Stromal cell of bone marrow (primary cell): Measurements from ENCODE around the gene SLC40A1.

ENCODE experiments used
- DNase-seq: peaks from one replicate; pipeline ENCODE4 v3.0.0-alpha.2; 2012; ENCODE audit warnings: low read depth

The SLC40A1 gene

GRCh38 chr2:189601043-189601442, 20.5 kb upstream of the SLC40A1 start:
- DNase-seq: no peak

GRCh38 chr2:189599245-189599644, 18.7 kb upstream of the SLC40A1 start:
- no peak for DNase-seq

GRCh38 chr2:189595417-189595816, 14.8 kb upstream of the SLC40A1 start:
- no peak for DNase-seq

GRCh38 chr2:189594305-189594704, 13.7 kb upstream of the SLC40A1 start:
- DNase-seq: no peak

- no peak for DNase-seq
Measured at GRCh38 chr2:189593115-189593514, 12.5 kb upstream of the SLC40A1 start.

GRCh38 chr2:189592353-189592984, 11.9 kb upstream of the SLC40A1 start:
- DNase-seq: no peak

GRCh38 chr2:189587780-189588179, 7.2 kb upstream of the SLC40A1 start:
- DNase-seq: no peak

GRCh38 chr2:189585226-189585756, 4.7 kb upstream of the SLC40A1 start:
- DNase-seq: no peak

- no peak for DNase-seq
Measured at GRCh38 chr2:189584686-189585085, 4.1 kb upstream of the SLC40A1 start.

- DNase-seq: no peak
Measured at GRCh38 chr2:189583227-189584198, 2.9 kb upstream of the SLC40A1 start.

GRCh38 chr2:189582809-189583192, 2.2 kb upstream of the SLC40A1 start:
- no peak for DNase-seq

GRCh38 chr2:189582140-189582808, 1.7 kb upstream of the SLC40A1 start:
- DNase-seq: no peak

GRCh38 chr2:189581354-189582139, 961 bp upstream of the SLC40A1 start:
- no peak for DNase-seq

GRCh38 chr2:189580241-189580651, 340 bp downstream of the SLC40A1 start:
- DNase-seq: no peak

GRCh38 chr2:189579585-189580186, 900 bp downstream of the SLC40A1 start:
- DNase-seq: no peak

- DNase-seq: no peak
Measured at GRCh38 chr2:189578272-189578950, 2.2 kb downstream of the SLC40A1 start.

- no peak for DNase-seq
Measured at GRCh38 chr2:189577121-189577520, 3.5 kb downstream of the SLC40A1 start.

- DNase-seq: no peak
Measured at GRCh38 chr2:189576396-189576795, 4.2 kb downstream of the SLC40A1 start.

- DNase-seq: no peak
Measured at GRCh38 chr2:189574793-189575475, 5.7 kb downstream of the SLC40A1 start.

GRCh38 chr2:189570570-189571031, 10.0 kb downstream of the SLC40A1 start:
- peak; percentile 40 for DNase-seq
